GM15510 (cell line): Measurements from ENCODE around the gene IDE.

Experiments
- POLR2A ChIP-seq: IDR thresholded peaks from 3 replicates; pipeline ENCODE4 v1.6.1; 2011; ENCODE audit warnings: borderline replicate concordance; ENCODE audit not compliant: insufficient read length; ENCODE audit errors: extremely low read depth

Gene IDE

GRCh38 chr10:92419740-92420545 is 153.9 kb downstream of the IDE start:
- TF ChIP-seq POLR2A, result no peak

- TF ChIP-seq POLR2A, result no peak
These were observed 155.0 kb downstream of the IDE start for GRCh38 chr10:92418891-92419290.

- no peak for TF ChIP-seq POLR2A
These were observed 155.7 kb downstream of the IDE start for GRCh38 chr10:92418221-92418620.

DNA sequence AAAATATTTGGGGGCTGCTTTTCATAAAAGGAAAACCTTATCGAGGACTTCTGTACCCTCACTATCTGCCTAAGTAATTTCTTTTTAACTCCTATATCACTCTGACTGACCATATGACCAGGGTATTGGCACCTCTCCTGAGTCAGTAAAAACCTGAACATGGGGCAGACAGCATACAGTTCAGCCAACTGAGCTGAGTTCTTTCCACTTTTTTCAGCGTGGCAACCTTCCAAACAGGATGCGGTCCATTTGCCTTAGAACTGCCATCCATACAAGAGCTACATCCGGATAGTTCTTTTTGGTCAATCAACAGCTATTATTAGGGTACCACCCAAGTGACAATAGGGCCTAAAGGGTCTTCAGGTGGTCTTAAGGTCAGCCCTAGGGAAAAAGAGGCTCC is 160.4 kb downstream of the IDE start:
- no peak for TF ChIP-seq POLR2A

- no peak for TF ChIP-seq POLR2A
These were observed 160.9 kb downstream of the IDE start for GRCh38 chr10:92413011-92413410.

DNA sequence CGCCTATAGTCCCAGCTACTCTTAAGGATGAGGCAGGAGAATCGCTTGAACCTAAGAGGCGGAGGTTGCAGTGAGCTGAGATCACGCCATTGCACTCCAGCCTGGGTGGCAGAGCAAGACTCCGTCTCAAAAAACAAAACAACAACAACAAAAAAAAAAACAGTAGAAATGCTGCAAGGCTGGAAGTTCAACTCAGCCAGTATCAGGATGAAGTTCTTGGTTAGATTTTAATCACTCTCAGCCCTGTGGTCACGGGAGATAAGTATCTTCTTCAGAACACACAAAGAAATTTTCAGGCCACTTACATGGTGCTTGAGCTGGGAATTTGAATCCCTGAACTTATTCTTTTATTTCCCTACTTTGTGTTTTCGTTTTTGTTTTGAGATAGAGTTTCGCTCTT is 162.5 kb downstream of the IDE start:
- no peak for TF ChIP-seq POLR2A

DNA sequence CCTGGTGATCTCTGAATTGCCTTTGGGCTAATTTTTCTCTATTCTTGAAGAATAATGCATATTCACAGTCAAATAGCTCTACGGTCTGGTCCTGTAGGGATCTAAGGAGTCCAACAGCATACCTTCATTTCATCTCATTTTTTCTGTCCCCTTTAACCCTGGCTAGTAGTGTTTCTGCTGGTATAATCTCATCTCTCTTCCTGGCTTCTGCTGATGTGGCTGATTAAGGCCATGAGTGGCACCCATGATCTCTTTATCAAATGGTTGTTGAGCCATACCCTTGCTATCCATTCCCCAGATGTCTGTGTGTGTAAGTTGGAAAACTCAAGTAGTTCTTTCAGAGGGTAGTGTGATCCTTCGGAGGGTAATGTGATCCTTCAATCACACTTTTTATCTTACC is 163.4 kb downstream of the IDE start:
- no peak for TF ChIP-seq POLR2A

GRCh38 chr10:92408017-92408361 is 165.9 kb downstream of the IDE start:
- TF ChIP-seq POLR2A, result no peak

- no peak for TF ChIP-seq POLR2A
These were observed 166.4 kb downstream of the IDE start for GRCh38 chr10:92407305-92408016.

DNA sequence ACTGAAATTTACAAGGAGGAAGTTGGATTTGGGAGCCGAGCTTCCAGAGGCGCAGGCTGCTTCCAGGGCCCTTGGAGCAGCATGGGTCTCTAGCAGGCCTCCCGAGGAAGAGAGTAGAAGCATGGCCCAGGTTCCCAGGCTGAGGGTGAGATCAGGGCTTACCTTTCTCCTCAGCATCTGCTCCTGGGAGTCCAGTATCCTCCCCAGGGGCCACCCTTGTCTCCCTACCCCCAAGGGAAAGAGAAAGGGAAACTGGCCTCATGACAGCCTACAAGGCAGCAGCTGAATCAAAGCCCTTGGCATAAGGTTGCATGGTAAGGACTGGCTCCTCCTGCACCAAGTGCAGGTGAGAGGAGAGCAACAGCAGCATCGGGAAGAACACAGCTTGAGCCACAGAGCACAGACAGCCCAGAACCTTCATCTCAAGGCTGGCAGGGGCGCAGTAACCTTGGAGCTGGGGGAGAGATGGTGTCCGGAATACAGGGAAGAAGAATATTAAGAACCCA is 168.4 kb downstream of the IDE start:
- no peak for TF ChIP-seq POLR2A

GRCh38 chr10:92404612-92405418 is 169.1 kb downstream of the IDE start:
- TF ChIP-seq POLR2A, result no peak
